NCI-H510A treated with DMSO at 0.1 percent for 48 hours (cell line): ENCODE data around the gene SLC35A2.

ENCODE experiments used
- DNase-seq: peaks from one replicate; lab custom pipeline; 2025; lab: John Stamatoyannopoulos, UW

The SLC35A2 gene

DNA sequence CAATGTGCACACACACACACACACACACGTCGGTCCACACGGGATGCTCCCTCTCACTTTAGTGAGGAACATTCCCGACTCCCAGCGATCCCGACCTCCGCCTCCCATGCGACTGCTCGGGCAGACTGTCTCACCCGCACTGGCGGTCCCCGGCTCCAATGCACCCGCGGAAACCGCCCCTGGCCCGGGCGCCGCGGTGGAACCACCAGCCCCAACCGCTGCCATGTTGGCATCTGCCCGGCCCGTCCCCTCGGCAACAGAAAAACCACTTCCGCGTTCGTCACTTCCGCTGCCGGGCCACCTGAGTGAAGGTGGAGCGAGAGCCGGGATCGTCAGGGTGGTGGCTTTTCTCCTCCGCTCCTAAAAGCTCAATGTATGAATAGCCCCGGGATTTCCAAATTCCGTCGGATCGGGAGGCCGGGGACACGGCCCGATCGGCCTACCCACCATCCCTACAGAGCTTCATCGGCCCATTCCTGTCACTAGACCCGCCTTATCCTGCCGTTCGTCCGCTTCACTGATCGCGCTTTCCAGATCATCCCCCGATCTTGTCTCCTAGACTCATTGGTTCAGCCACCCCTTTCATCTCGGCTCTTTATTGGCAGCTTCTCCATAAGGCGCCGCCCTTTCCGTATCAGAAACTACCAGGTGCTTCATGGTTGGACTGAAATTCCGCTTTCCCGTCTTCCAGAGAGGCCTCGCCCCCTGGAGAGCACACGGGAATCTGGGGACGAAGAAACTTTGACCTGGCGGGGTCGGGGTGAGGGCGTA is at the start of gene SLC35A2:
Gene SLC35A2, minus strand, starts transcription at position 235 of the 771 bp plus-strand sequence. Its CDS starts 10 bp downstream, at position 225.
- DNase-seq: peak; percentile 83

DNA sequence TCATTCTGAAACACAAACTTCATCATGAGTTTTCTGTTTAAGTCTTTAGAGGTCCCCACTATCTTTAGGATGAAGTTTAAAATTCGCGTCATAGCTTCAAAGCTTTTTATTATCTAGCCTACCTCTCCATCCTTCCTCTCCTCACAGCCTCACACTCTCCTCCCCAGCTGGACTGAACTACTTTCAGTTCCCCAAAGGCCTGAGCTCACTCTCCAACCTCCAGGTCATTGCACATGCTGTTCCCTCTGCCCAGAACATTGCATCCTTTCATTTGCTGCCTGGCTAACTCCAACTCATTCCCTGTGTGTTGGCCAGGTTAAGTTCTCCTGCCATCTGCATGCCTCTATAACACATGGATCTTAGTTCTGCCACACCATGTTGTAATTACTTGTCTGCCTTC is 48.8 kb upstream of the SLC35A2 start:
- DNase-seq: no peak

DNA sequence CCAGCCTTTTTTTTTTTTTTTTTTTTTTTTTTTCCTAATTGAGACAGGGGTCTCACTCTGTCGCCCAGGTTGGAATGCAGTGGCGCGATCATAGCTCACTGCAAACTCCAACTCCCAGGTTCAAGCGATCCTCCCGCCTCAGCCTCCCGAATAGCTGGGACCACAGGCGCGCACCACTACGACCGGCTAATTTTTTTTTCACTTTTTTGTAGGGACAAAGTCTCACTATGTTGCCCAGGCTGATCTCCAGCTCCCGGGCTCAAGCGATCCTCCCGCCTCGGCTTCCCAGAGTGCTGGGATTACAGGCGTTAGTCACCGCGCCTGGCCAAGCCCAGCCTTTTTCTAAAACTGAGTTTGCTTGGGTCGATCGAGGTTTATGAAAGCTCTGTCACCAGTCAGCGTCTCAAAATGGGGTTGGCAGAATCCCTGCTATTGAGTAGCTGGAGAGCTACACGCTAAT is 47.2 kb upstream of the SLC35A2 start:
- peak; percentile 40 for DNase-seq

DNA sequence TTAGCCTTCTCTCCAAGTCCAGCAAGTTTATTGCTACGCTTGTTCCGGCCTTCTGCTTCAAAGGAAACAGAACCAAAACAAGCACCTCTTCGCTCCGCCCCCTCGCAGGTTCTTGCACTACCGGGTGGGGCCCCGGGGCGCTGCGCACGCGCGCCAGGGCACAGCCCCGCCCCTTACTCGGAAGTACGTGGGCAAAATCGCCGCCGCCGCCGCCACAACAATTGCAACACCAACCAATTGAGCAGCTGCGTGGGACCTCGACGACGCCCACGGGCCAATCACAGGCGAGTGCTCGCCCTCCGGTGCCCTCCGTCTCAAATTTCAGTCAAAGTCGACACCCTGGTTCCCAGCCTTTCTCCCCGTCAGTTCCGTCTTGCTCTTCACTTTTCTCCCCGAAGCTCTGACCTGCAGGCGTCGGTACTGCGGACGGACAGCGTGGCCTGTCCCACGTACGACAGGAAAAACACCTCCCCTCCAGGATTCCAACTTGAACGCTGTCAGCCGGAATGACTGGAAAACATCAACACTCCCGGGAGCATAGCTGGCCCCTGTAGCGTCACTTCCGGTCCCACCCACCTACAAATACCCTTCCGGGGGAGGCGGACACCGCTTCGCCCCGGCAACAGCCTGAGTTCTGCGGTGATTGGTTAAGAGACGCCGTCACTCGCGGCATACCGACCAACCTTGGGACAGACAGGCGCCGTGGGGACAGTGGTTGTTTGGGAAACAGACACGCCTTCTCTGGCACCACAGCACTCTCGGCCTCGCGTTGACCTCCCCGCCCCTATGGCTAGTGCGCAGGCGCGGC is 46.6 kb upstream of the SLC35A2 start:
- DNase-seq: peak; percentile 84

DNA sequence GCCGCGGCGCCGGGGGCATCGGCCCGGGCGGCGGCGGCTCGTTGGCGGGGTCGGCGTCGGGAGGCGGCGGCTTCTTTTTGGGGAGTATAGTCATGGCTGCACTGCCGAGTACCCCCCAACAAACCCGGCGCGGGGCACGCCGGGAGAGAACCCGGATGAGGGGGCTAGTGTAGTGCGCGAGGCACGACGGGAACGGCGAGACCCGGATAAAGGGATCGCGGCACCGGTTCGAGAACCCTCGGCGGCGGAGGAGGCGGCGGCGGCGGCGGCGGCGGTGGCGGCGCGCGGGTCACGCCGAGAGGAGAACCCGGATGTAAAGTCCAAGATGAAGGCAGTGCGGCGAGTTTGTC is 46.0 kb upstream of the SLC35A2 start, which contains the start of gene OTUD5:
Gene OTUD5, minus strand, starts transcription at position 131 of the 350 bp plus-strand sequence. Its CDS starts 37 bp downstream, at position 94.
- DNase-seq: no peak

DNA sequence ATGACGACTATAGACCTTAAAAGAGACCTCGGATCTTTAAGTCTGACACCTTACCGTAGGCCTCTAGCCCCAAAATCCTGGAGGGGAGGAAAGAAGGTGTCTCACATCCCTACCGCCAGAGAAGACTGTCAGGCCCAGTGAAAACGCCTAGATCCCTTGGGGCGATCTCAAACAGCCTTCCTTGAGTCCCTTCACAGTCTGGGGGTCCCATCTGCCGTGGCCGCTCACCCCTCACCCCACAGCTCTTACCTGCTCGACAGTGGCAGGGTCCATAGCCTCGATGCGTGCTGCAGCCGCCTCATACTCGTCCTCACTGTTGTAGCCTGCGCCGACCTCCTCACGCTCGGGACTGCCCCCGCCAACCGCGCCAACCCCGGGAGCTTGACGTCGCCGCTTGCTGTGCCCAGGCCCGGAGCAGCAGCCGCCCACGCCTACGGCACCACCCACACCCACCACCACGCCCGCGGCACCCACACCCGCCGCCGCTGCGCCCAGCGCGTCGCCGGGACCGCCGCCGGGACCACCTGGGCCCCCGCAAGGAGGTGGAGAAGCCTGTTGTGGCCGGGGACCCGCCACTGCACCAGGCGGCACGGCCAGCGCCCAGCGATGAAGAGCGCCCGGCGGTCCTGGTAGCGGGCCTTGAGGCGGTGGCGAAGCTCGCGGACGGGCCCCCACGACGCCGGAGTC is 45.4 kb upstream of the SLC35A2 start:
- DNase-seq: no peak

DNA sequence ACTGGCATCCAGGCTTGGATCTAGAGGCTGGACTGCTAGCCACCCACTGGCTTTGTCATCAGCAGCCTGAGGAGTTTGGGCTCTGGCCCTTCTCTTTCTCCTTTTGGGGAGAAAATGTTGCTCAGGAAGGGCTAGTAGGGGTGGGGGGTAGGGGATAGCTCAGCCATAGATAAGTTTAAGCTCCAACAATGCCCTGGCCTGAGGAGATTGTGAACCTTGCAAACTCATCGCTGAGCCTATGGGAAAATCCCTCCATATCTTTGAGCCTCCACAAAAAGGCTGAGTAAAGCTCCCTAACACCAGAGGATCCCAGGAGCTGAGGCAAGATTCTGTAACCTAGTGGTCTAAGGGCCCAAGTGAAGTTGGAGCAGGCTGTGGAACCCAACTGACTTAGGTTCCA is 37.1 kb upstream of the SLC35A2 start:
- DNase-seq: no peak

DNA sequence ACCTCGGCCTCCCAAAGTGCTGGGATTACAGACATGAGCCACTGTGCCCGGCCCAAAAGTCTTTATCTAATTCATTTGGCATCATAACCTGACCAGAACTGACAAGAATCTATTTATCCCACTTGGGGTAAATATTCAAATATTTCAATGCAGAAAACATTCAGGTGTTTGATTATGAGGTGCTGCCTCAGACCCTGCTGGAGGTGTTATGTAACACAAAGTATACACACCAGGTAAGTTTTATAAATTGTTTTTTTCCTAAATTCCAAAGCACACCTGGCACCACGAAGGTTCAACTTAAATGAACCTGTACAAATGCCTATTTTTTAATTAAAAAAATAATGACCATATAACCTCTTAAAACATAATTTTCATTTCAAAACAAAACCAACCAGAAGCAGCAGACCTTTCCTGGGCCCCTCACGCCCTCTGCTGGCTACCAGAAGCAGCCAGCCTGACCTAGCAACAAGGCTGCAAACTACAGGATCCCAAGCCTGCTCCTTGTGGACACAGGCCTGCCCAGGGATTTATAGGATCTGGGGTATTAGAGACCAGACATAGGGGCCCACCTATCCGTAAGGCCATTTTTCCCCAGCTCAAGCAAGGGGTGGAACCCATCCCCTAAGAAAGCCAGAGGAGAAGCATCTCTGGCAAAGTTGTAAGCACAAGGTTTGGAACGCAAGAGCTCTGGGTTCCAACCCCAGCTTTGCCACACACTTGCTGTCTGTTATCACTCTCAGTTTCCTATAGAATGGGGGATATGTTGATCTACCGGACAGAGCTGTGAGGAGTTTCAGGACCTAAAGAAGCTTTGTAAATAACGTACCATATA is 34.3 kb upstream of the SLC35A2 start:
- peak; percentile 3 for DNase-seq

DNA sequence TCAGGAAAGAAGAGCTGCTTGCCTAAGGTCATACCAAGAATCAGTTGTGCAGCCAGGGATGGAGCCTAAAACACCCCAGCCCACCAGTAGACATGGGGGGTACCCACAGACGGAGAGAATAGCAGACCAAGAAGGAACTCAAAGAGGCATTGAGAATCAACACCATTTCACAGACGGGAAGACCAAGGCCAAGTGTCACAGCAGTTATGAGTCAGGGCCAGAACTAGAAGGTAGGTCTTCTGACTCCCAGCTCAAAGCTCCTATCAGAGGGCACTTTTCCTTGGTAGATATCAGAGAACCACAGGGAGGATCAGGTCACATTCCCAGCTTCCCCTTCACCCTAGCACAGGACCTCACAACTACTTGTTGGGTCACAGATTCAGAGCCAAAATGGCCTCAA is 31.4 kb upstream of the SLC35A2 start:
- no peak for DNase-seq

DNA sequence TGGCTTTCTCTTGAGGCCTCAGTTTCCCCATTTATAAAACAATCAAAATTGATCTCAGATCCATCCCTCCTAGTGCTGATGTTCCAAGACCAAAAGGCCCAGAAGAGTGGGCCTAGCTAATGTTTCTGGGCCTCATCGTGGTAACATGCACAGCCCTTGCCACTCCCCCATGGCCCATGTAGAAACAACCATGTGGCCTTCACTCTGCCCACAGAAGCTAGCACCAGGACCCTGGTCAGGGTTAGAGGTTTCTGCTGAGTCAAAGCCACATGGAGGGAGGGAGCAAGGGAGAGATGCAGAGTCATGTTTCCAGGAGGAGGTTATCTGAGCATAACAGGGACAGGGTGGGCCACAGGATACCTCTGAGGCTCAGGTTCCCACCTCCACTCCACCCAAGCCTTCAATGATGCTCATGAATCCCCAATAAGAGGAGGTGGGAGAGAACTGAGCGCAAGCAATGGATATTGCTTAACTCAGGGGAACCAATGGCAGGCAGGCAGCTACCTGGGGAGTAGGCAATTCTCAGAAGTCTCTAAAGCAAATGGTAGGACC is 29.0 kb upstream of the SLC35A2 start:
- no peak for DNase-seq

DNA sequence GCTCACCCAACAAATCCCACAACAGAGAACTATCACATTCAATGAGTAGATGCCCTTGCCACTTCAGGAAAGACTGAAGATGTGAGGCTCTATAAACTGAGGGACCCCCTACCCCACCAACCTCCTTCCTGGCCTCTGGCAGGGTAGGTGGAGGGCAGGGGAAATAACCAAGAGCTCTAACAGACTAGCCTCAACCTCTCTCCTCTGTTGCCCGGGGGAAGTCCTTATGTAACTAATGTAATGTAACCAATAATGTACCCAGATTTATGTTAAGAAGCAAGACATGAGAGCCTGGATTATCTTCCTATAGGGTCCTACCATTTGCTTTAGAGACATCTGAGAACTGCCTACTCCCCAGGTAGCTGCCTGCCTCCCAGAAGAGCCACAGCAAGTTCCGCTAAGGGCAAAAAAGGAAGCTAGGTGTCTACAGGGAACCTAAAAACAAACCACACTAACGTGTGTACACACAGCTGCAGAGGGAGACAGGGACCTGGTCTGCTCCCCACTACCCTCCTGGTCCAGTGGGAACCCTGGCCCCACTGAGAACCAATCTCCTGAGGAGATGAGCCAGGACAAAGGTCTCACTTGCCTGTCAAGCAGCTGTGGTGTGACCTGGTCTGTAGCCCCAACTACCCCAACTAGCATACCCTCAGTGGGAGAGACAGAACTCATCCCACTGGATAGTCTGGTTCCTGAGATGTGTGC is 28.2 kb upstream of the SLC35A2 start:
- no peak for DNase-seq

DNA sequence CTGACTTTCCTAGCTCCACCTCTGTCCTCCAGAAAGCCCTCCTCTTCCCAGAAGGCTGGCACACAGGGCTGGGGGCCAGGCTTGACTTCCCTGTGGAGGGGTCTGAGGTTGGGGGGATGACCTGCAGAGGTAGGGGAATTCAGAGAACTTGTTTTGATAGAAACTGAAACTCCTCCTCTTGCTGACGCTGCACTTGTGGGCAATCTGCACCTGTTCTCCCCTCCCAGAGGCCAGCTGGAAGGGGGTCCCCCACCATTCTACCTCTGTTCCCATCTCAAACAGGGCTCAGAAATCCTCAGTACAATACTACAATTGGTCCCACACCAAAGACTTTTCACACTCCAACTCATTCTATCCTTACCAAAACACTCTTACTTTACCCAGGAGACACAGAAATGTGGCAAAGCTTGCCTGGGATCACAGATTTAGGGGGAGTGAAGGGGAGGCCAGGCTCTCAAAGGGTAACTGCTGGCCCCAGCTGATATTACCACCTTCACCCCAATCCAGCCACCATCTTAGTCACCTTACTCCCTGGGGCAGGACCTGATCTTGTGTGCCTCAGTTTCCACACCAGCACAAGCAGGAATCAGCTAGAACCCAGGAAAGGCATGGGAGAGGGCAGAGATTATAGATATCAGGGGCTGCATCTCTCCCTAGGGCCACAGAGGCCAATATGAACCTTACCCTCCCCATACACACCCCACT is 27.4 kb upstream of the SLC35A2 start:
- no peak for DNase-seq

DNA sequence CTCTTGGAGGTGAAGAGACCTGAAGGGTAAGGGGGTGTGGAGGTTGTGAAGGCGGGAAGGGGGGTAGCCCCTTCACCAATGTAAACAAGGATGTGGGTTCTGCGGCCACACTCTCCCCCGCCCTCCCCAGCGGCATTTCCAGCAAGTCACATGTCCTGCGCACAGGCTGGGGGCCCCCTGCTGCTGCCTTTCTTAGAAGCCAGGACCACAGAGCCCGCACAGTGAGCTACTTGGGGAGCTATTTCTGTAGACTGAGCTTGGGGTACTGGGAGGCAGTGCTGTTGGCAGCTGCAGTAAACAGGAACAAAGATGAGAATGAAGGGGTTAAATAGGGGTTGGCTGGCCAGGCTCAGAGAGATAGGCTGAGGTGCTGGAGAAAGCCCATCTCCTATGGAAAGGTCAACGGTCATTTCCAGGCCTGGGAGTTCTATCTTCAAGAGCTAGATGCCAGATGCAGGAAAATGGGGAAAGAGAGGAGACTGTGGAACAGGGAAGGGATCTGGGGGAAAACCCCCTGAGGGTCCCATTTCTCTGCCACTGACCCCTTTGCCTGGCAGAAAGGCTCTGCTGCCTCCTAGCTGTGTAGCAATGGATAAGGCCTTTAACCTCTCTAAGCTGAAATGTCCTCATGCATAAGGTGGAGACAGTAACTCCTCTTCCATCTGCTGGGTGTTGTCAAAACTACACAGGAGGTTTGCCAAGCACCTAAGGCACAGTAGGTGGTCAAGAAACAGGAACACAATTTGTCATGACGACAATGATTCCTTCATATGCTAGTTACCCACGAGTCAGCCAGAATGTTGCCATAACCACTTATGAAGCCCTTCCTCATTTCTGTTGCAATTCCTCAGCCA is 25.8 kb upstream of the SLC35A2 start:
- DNase-seq: no peak

DNA sequence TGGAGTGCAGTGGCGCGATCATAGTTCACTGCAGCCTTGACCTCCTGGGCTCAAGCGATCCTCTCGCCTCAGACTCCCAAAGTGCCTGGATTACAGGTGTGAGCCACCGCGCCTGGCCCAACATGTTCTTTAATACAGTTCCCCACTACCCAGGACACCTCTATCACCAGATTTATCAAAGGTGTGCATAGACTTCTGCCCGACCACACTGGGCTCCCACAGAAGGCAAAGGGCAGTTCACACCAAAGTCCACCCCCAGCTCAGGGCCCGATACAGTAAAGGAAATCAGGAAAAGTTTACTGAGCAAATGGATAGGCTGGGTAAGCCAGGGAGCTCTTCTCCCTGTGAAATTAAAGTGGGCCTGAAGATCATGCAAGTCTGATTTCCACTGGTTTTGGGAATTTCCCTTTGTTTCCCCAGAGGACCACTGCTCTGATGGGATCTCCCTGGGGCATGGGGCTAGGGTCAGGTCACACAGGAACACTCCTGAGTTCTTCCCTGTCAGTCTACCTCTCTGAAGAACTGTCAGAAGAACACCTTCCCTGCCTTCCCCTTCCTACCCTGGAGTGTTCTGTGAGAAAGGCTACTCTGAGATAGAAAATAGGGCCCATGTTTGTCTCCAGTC is 25.1 kb upstream of the SLC35A2 start:
- no peak for DNase-seq

DNA sequence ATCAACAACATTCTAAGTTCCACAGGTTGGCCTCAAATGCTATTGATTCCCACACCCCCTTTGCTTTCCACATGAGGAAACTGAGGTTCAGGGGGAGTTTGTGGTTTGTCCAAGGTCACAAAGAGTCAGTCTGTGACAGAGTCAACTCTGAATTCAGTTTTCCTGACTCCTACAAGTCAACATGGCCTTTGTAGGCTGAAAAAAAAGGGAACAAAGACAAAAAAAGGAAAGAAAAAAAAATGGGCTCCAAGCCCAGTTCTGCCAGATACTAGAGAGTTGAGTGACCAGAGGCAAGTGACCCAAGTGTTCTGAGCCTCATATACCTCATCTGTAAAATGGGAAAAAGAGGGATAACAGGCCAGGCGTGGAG is 23.8 kb upstream of the SLC35A2 start:
- DNase-seq: no peak

DNA sequence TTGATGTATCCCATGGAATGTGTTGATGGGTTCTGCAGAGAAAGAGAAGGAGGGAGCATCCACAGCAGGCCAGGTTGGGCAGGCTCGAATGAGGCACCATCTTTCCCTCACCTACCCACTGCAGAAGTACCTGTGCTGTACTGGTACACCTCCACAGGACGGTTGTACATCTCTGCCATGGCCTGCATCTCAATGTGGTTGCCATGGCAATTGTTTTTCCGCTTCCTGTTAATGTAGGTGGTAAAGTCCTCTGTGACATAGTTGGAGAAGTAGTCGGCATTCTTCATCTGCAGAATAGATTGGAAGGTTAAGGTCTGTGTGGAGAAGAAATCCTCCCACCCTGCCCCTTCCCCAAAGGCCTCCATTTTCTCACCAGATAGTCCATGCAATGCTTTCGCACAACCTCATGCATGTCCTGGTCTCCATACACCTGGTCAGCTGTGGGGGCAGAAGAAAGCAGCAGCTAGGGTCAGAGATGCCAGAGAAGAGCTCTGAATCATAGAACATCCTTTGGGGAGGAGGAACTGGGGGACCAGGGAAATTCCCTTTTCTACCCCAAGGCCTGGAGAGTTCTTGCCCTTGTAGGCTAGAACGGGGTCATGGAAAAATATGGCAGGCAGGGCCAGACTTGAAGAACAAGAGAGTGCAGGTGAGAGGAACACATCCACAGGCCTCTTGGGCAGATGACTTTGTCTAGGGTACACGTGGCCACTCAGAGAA is 23.3 kb upstream of the SLC35A2 start:
- DNase-seq: no peak

DNA sequence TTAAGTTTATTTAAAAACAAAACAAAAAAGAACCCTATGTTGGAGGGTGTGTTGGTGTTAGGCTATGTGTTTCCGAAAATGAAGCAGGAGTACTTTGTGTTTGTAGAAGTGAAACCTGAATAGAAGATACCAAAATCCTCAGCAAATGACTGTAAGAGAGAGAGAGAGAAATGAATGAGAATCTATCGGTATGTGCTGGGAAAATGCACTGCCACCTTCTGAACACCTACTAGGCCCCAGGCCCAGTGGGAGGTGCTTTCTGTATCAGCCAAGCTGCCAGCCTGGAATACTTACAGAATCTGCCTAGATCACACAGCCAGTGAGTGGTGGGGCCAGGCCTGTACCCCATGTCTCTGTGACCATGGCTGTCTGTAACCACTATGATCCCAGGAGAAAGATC is 22.3 kb upstream of the SLC35A2 start:
- no peak for DNase-seq

DNA sequence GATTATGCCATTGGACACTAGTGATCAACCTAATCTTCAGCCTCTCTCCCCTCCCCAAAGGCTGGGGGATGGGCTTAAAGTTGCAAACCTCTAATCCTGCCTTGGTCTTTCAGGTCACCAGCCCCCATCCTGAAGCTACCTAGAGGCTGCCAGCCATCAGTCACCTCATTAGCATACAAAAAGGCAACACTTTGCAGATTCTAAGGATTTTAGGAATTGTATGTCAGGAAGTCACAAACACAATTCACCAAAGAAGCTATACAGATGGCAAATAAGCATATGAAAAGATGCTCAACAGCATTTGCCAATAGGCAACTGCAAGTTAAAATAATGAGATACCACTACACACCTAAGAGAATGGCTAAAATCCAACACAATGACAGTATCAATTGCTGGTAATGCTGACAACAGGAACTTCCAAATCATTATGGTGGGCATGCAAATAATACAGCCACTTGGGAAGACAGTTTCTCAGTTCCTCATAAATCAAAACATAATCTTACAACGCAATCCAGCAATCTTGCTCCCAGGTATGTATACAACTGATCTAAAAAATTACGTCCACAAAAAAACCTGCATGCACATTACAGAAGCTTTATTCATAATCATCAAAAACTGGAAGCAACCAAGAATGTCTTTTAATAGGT is 16.4 kb upstream of the SLC35A2 start:
- DNase-seq: no peak
